Mesenchymal stem cell (in vitro differentiated cells and primary cell): ENCODE measurements around the gene DCUN1D2.

Experiments
- DNase-seq: peaks from one replicate; pipeline ENCODE4 v3.0.0-alpha.2; 2013
- H2AFZ ChIP-seq: one replicate; pipeline ENCODE4 v1.6.1; 2013; ENCODE audit warnings: low read depth, mild to moderate bottlenecking, control low read depth, inconsistent platforms, low read length, moderate library complexity
- H2AK5ac ChIP-seq: 2 replicates; pipeline ENCODE4 v1.6.1; 2013; ENCODE audit warnings: low read length, moderate library complexity, mild to moderate bottlenecking, inconsistent platforms; ENCODE audit not compliant: severe bottlenecking
- H2BK120ac ChIP-seq: one replicate; pipeline ENCODE4 v1.6.1; 2013; ENCODE audit warnings: low read depth, mild to moderate bottlenecking, inconsistent platforms, low read length, moderate library complexity
- H2BK12ac ChIP-seq, 2 experiments: one replicate each; pipeline ENCODE4 v1.6.1; 2013; ENCODE audit warnings: inconsistent platforms in 2 of 2, low read length in 2 of 2, mild to moderate bottlenecking in 2 of 2, moderate library complexity in 2 of 2, control low read depth in 1 of 2
- H2BK15ac ChIP-seq: one replicate; pipeline ENCODE4 v1.6.1; 2013; ENCODE audit warnings: mild to moderate bottlenecking, low read depth, inconsistent platforms; ENCODE audit not compliant: poor library complexity, severe bottlenecking
- H2BK5ac ChIP-seq: 2 replicates; pipeline ENCODE4 v1.6.1; 2013; ENCODE audit warnings: low read depth, mild to moderate bottlenecking, low read length, control low read depth, inconsistent platforms; ENCODE audit not compliant: poor library complexity, severe bottlenecking
- H3K14ac ChIP-seq, 2 experiments: one replicate each; pipeline ENCODE4 v1.6.1; 2013; ENCODE audit warnings: inconsistent platforms in 2 of 2, low read length in 2 of 2, control low read depth in 1 of 2, mild to moderate bottlenecking in 1 of 2, moderate library complexity in 1 of 2
- H3K18ac ChIP-seq, 2 experiments: one replicate each; pipeline ENCODE4 v1.6.1; 2013; ENCODE audit warnings: inconsistent platforms in 2 of 2, low read length in 2 of 2, control low read depth in 1 of 2, low read depth in 1 of 2, mild to moderate bottlenecking in 1 of 2
- H3K23ac ChIP-seq, 2 experiments: one replicate each; pipeline ENCODE4 v1.6.1; 2013; ENCODE audit warnings: inconsistent platforms in 2 of 2, low read length in 2 of 2, mild to moderate bottlenecking in 2 of 2, moderate library complexity in 2 of 2, control low read depth in 1 of 2
- H3K27ac ChIP-seq: 2 replicates; pipeline ENCODE4 v1.5.1; 2013; ENCODE audit warnings: mild to moderate bottlenecking, moderate library complexity, low read length, control low read depth, inconsistent platforms; ENCODE audit not compliant: poor library complexity, severe bottlenecking
- H3K27me3 ChIP-seq, 2 experiments: 2 replicates each; pipeline versions ENCODE4 v1.6.1 to v1.7.0; 2013; ENCODE audit warnings: low read length in 2 of 2, mild to moderate bottlenecking in 2 of 2, moderate library complexity in 2 of 2, control low read depth in 1 of 2, inconsistent platforms in 1 of 2; ENCODE audit not compliant: control insufficient read depth in 1 of 2, insufficient read depth in 1 of 2
- H3K36me3 ChIP-seq, 2 experiments: 2 replicates each; pipeline versions ENCODE4 v1.6.1 to v1.7.0; 2013; ENCODE audit warnings: low read length in 2 of 2, control low read depth in 1 of 2, inconsistent platforms in 1 of 2, low read depth in 1 of 2, mild to moderate bottlenecking in 1 of 2; ENCODE audit not compliant: insufficient read depth in 2 of 2, control insufficient read depth in 1 of 2
- H3K4ac ChIP-seq, 2 experiments: one replicate each; pipeline ENCODE4 v1.6.1; 2013; ENCODE audit warnings: inconsistent platforms in 2 of 2, low read length in 2 of 2, mild to moderate bottlenecking in 2 of 2, moderate library complexity in 2 of 2, control low read depth in 1 of 2, low read depth in 1 of 2
- H3K4me1 ChIP-seq: 2 replicates; pipeline ENCODE4 v1.6.1; 2013; ENCODE audit warnings: low read depth, low read length, control low read depth; ENCODE audit not compliant: control insufficient read depth, insufficient read depth
- H3K4me2 ChIP-seq: 2 replicates; pipeline ENCODE4 v1.6.1; 2013; ENCODE audit warnings: low read length, mild to moderate bottlenecking, inconsistent platforms; ENCODE audit not compliant: poor library complexity, severe bottlenecking
- H3K4me3 ChIP-seq, 2 experiments: 2 replicates each; pipeline versions ENCODE4 v1.5.1 to v1.7.0; 2013; ENCODE audit warnings: low read length in 2 of 2, mild to moderate bottlenecking in 2 of 2, control low read depth in 1 of 2, low read depth in 1 of 2; ENCODE audit not compliant: insufficient read depth in 1 of 2
- H3K79me1 ChIP-seq: replicated peaks from 2 replicates; pipeline ENCODE4 v1.6.1; 2013; ENCODE audit warnings: mild to moderate bottlenecking, control low read depth, low read length, inconsistent platforms; ENCODE audit not compliant: poor library complexity, severe bottlenecking
- H3K9ac ChIP-seq: 2 replicates; pipeline ENCODE4 v1.7.0; 2013; ENCODE audit warnings: mild to moderate bottlenecking, low read length, moderate library complexity
- H3K9me3 ChIP-seq: 2 replicates; pipeline ENCODE4 v1.7.0; 2013; ENCODE audit warnings: mild to moderate bottlenecking, low read length; ENCODE audit not compliant: control insufficient read depth
- H4K8ac ChIP-seq: one replicate; pipeline ENCODE4 v1.6.1; 2013; ENCODE audit warnings: inconsistent platforms, mild to moderate bottlenecking, low read length, moderate library complexity
- H4K91ac ChIP-seq: one replicate; pipeline ENCODE4 v1.6.1; 2013; ENCODE audit warnings: mild to moderate bottlenecking, low read length, inconsistent platforms
- WGBS: methylation state at CpG from one replicate; pipeline ENCODE4 v1.1.7; 2013; ENCODE audit warnings: mixed read lengths; 5-methylcytosine and 5-hydroxymethylcytosine counted together

Gene DCUN1D2

GRCh38 chr13:113499936-113500335 lies 9.4 kb upstream of the DCUN1D2 start:
- no peak overlapping the region for H3K18ac ChIP-seq
- no peak overlapping the region for H3K27ac ChIP-seq
- H2BK15ac ChIP-seq = no peak overlapping the region
- peak; percentile 9 for DNase-seq
- H2AFZ ChIP-seq = no peak overlapping the region
- peaks cover 29% of the 10 kb centered on the region for H3K79me1 ChIP-seq
- no peak overlapping the region for H3K23ac ChIP-seq
- no peak overlapping the region for H2BK5ac ChIP-seq
- H3K9ac ChIP-seq = no peak overlapping the region
- H3K4me2 ChIP-seq = no peak overlapping the region
- no peak overlapping the region for H2BK12ac ChIP-seq
- H3K14ac ChIP-seq = no peak overlapping the region
- 72% methylated on average over 3 of the region's 4 CpGs for WGBS
- no peak overlapping the region for H2BK120ac ChIP-seq
- no peak overlapping the region for H4K91ac ChIP-seq
- peaks cover 45 to 99% of the 10 kb centered on the region in 2 experiments for H3K36me3 ChIP-seq
- no peaks in the 10 kb centered on the region for H3K9me3 ChIP-seq
- H3K4me1 ChIP-seq = peaks cover 17% of the 10 kb centered on the region
- H3K4ac ChIP-seq = no peak overlapping the region
- H2AK5ac ChIP-seq = no peak overlapping the region
- H3K27me3 ChIP-seq = no peaks in the 10 kb centered on the region
- no peak overlapping the region for H4K8ac ChIP-seq
- no peak overlapping the region for H3K4me3 ChIP-seq

DNA sequence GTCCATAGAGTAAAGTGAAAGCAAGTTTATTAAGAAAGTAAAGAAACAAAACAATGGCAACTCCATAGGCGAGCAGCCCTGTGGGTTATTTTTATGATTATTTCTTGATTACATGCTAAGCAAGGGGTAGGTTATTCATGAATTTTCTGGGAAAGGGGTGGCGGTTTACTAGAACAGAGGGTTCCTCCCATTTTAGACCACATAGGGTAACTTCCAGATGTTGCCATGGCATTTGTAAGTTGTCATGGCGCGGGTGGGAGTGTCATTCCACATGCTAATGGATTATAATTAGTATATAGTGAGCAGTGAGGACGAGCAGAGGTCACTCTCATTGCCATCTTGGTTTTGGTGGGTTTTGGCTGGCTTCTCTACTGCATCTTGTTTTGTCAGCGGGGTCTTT lies 8.4 kb upstream of the DCUN1D2 start:
- Histone ChIP-seq H2AK5ac (no peak overlapping the region), H3K9ac (no peak overlapping the region), H4K91ac (no peak overlapping the region), H3K14ac (no peak overlapping the region), H3K18ac (no peak overlapping the region), H3K4me3 (no peak overlapping the region), H3K27me3 (no peaks in the 10 kb centered on the region), H3K4me2 (no peak overlapping the region), H3K23ac (no peak overlapping the region), H3K4me1 (peaks cover 24% of the 10 kb centered on the region), H3K27ac (no peak overlapping the region), H2BK120ac (no peak overlapping the region), H3K9me3 (no peaks in the 10 kb centered on the region), H2AFZ (no peak overlapping the region), H2BK15ac (no peak overlapping the region), H3K36me3 (peaks cover 40 to 99% of the 10 kb centered on the region in 2 experiments), H2BK5ac (no peak overlapping the region), H2BK12ac (no peak overlapping the region), H3K4ac (no peak overlapping the region), H4K8ac (no peak overlapping the region), H3K79me1 (peaks cover 25% of the 10 kb centered on the region)
- no peak for DNase-seq
- 98% methylated on average over 6 of the region's 6 CpGs for WGBS

- peak overlapping the region; percentile 28 for H4K91ac ChIP-seq
- peaks cover 21% of the 10 kb centered on the region for H3K4me1 ChIP-seq
- H3K27ac ChIP-seq = no peak overlapping the region
- no peak overlapping the region for H2BK5ac ChIP-seq
- H3K14ac ChIP-seq = no peak overlapping the region
- no peak overlapping the region for H3K4ac ChIP-seq
- H3K18ac ChIP-seq = no peak overlapping the region
- 85% methylated on average over 1 of the region's 1 CpG for WGBS
- no peak overlapping the region for H2BK12ac ChIP-seq
- no peak overlapping the region for H2BK15ac ChIP-seq
- no peak overlapping the region for H2BK120ac ChIP-seq
- H3K4me3 ChIP-seq = peak overlapping the region in 1 of 2 experiments; percentile 4
- H2AK5ac ChIP-seq = no peak overlapping the region
- H3K36me3 ChIP-seq = peaks cover 33 to 84% of the 10 kb centered on the region in 2 experiments
- H3K27me3 ChIP-seq = no peaks in the 10 kb centered on the region
- H3K9me3 ChIP-seq = no peaks in the 10 kb centered on the region
- no peak overlapping the region for H3K23ac ChIP-seq
- no peak overlapping the region for H3K9ac ChIP-seq
- peaks cover 20% of the 10 kb centered on the region for H3K79me1 ChIP-seq
- no peak for DNase-seq
- no peak overlapping the region for H3K4me2 ChIP-seq
- no peak overlapping the region for H2AFZ ChIP-seq
- peak overlapping the region; percentile 54 for H4K8ac ChIP-seq
Observed at GRCh38 chr13:113497217-113497616, 6.7 kb upstream of the DCUN1D2 start.

GRCh38 chr13:113495494-113496210 lies 5.1 kb upstream of the DCUN1D2 start:
- H2BK15ac ChIP-seq = no peak overlapping the region
- peak overlapping the region; percentile 45 for H4K8ac ChIP-seq
- H3K9ac ChIP-seq = no peak overlapping the region
- peak overlapping the region in 1 of 2 experiments; percentile 13 for H3K18ac ChIP-seq
- H2AK5ac ChIP-seq = no peak overlapping the region
- H3K4me3 ChIP-seq = no peak overlapping the region
- no peak overlapping the region for H3K14ac ChIP-seq
- no peak overlapping the region for H3K4ac ChIP-seq
- H3K27me3 ChIP-seq = no peaks in the 10 kb centered on the region
- no peak overlapping the region for H2BK12ac ChIP-seq
- peak overlapping the region; percentile 70 for H3K27ac ChIP-seq
- H3K9me3 ChIP-seq = no peaks in the 10 kb centered on the region
- peak; percentile 78 for DNase-seq
- peaks cover 10% of the 10 kb centered on the region for H3K79me1 ChIP-seq
- H2BK5ac ChIP-seq = no peak overlapping the region
- no peak overlapping the region for H3K23ac ChIP-seq
- no peak overlapping the region for H2AFZ ChIP-seq
- H3K4me1 ChIP-seq = peaks cover 21% of the 10 kb centered on the region
- H3K36me3 ChIP-seq = peaks cover 21 to 69% of the 10 kb centered on the region in 2 experiments
- H3K4me2 ChIP-seq = peak overlapping the region; percentile 67
- WGBS = 20% methylated on average over 25 of the region's 26 CpGs
- no peak overlapping the region for H2BK120ac ChIP-seq
- peak overlapping the region; percentile 35 for H4K91ac ChIP-seq
